Trophoblast cell (in vitro differentiated cells and primary cell): ENCODE data around the gene RNF128.
"Not testable (repeated sequence)": the region's sequence is repeated elsewhere in the genome, so short reads cannot be mapped to it uniquely, and the experiment has no call there.

Experiments used
- DNase-seq, 2 donors: peaks; one replicate each; pipeline ENCODE4 v3.0.0-alpha.2; 2016
- H2AFZ ChIP-seq: 2 replicates; pipeline ENCODE4 v1.6.1; 2013; ENCODE audit warnings: low read length, moderate library complexity, mild to moderate bottlenecking; ENCODE audit not compliant: insufficient read depth, poor library complexity
- H2AK5ac ChIP-seq: 2 replicates; pipeline ENCODE4 v1.6.1; 2013; ENCODE audit warnings: mild to moderate bottlenecking, low read length
- H2BK120ac ChIP-seq: 2 replicates; pipeline ENCODE4 v1.6.1; 2013; ENCODE audit warnings: low read length, mild to moderate bottlenecking, moderate library complexity; ENCODE audit not compliant: insufficient read depth, poor library complexity
- H2BK12ac ChIP-seq: 2 replicates; pipeline ENCODE4 v1.6.1; 2013; ENCODE audit warnings: mild to moderate bottlenecking, low read length, moderate library complexity
- H2BK5ac ChIP-seq: 2 replicates; pipeline ENCODE4 v1.6.1; 2013; ENCODE audit warnings: low read length, low read depth, moderate library complexity, mild to moderate bottlenecking; ENCODE audit not compliant: poor library complexity
- H3K14ac ChIP-seq: 2 replicates; pipeline ENCODE4 v1.6.1; 2013; ENCODE audit warnings: mild to moderate bottlenecking, low read length
- H3K18ac ChIP-seq: 2 replicates; pipeline ENCODE4 v1.6.1; 2013; ENCODE audit warnings: mild to moderate bottlenecking, low read length
- H3K23ac ChIP-seq: 2 replicates; pipeline ENCODE4 v1.6.1; 2013; ENCODE audit warnings: low read length
- H3K27ac ChIP-seq: 2 replicates; pipeline ENCODE4 v1.5.1; 2013; ENCODE audit warnings: low read depth, mild to moderate bottlenecking, inconsistent platforms, low read length, moderate library complexity
- H3K27me3 ChIP-seq: 2 replicates; pipeline ENCODE4 v1.6.1; 2013; ENCODE audit warnings: inconsistent platforms, mild to moderate bottlenecking, low read length, moderate library complexity; ENCODE audit not compliant: insufficient read depth
- H3K36me3 ChIP-seq, 2 experiments: 1 replicate in 1 of 2; 2 replicates in 1 of 2; pipeline ENCODE4 v1.6.1; 2013; ENCODE audit warnings: low read length in 2 of 2, mild to moderate bottlenecking in 2 of 2, moderate library complexity in 1 of 2; ENCODE audit not compliant: insufficient read depth in 2 of 2, control insufficient read depth in 1 of 2
- H3K4ac ChIP-seq: 2 replicates; pipeline ENCODE4 v1.6.1; 2013; ENCODE audit warnings: low read depth, mild to moderate bottlenecking, low read length, moderate library complexity
- H3K4me1 ChIP-seq, 2 experiments: 1 replicate in 1 of 2; 2 replicates in 1 of 2; pipeline ENCODE4 v1.6.1; 2013; ENCODE audit warnings: low read length in 2 of 2, mild to moderate bottlenecking in 2 of 2, moderate library complexity in 1 of 2; ENCODE audit not compliant: insufficient read depth in 2 of 2, control insufficient read depth in 1 of 2
- H3K4me2 ChIP-seq: 2 replicates; pipeline ENCODE4 v1.6.1; 2013; ENCODE audit warnings: inconsistent platforms, mild to moderate bottlenecking, low read length, moderate library complexity
- H3K4me3 ChIP-seq: 2 replicates; pipeline ENCODE4 v1.5.1; 2013; ENCODE audit warnings: mild to moderate bottlenecking, low read depth, low read length, inconsistent platforms
- H3K79me1 ChIP-seq: one replicate; pipeline ENCODE4 v1.6.1; 2013; ENCODE audit warnings: low read length
- H3K79me2 ChIP-seq: 2 replicates; pipeline ENCODE4 v1.6.1; 2013; ENCODE audit warnings: low read length, mild to moderate bottlenecking; ENCODE audit not compliant: control insufficient read depth, insufficient read depth, poor library complexity
- H3K9ac ChIP-seq: 2 replicates; pipeline ENCODE4 v1.6.1; 2013; ENCODE audit warnings: mild to moderate bottlenecking, low read length
- H3K9me3 ChIP-seq: 2 replicates; pipeline ENCODE4 v1.6.1; 2013; ENCODE audit warnings: low read depth, mild to moderate bottlenecking, control low read depth, inconsistent platforms, low read length; ENCODE audit not compliant: insufficient read depth
- H4K12ac ChIP-seq: 2 replicates; pipeline ENCODE4 v1.6.1; 2013; ENCODE audit warnings: low read depth, mild to moderate bottlenecking, low read length, moderate library complexity
- H4K8ac ChIP-seq: 2 replicates; pipeline ENCODE4 v1.6.1; 2013; ENCODE audit warnings: low read depth, mild to moderate bottlenecking, low read length, moderate library complexity
- H4K91ac ChIP-seq: one replicate; pipeline ENCODE4 v1.6.1; 2013; ENCODE audit warnings: low read depth, mild to moderate bottlenecking, low read length, moderate library complexity
- WGBS: extraction: QIAGEN DNeasy Blood & Tissue Kit; methylation state at CpG from one replicate; pipeline ENCODE4 v1.1.7; 2013; ENCODE audit warnings: missing lambda C conversion rate; ENCODE audit not compliant: insufficient read length, insufficient coverage; ENCODE audit errors: extremely low coverage; 5-methylcytosine and 5-hydroxymethylcytosine counted together

Gene RNF128

GRCh38 chrX:106752101-106752678, 25.7 kb downstream of the RNF128 start:
- Histone ChIP-seq H3K9ac (no peak overlapping the region), H3K4ac (no peak overlapping the region), H3K79me2 (no peaks in the 10 kb centered on the region), H4K91ac (no peak overlapping the region), H2BK120ac (no peak overlapping the region), H2BK5ac (no peak overlapping the region), H3K4me3 (no peak overlapping the region), H3K27me3 (no peaks in the 10 kb centered on the region), H3K27ac (no peak overlapping the region), H3K14ac (no peak overlapping the region), H3K18ac (no peak overlapping the region), H2AK5ac (no peak overlapping the region), H3K4me1 (no peaks in the 10 kb centered on the region), H3K9me3 (no peaks in the 10 kb centered on the region), H4K8ac (no peak overlapping the region), H4K12ac (no peak overlapping the region), H3K36me3 (no peaks in the 10 kb centered on the region), H3K4me2 (no peak overlapping the region), H2AFZ (no peak overlapping the region), H3K23ac (no peak overlapping the region), H2BK12ac (no peak overlapping the region), H3K79me1 (no peaks in the 10 kb centered on the region)
- DNase-seq = peak; percentile 60 to 62
- WGBS = no CpG with 5 or more reads among the region's 1 CpG

GRCh38 chrX:106769288-106769687, 42.8 kb downstream of the RNF128 start:
- not testable (repeated sequence) for H3K4me3 ChIP-seq, H3K4me1 ChIP-seq, H3K36me3 ChIP-seq, H3K14ac ChIP-seq, H4K8ac ChIP-seq, H3K27me3 ChIP-seq, H4K12ac ChIP-seq, H3K4me2 ChIP-seq, DNase-seq, H2AFZ ChIP-seq, H3K18ac ChIP-seq, H2BK120ac ChIP-seq, H2AK5ac ChIP-seq, H3K79me1 ChIP-seq, H3K79me2 ChIP-seq, H3K23ac ChIP-seq, H3K9me3 ChIP-seq, H2BK5ac ChIP-seq, H4K91ac ChIP-seq, H3K9ac ChIP-seq, H2BK12ac ChIP-seq, H3K27ac ChIP-seq, H3K4ac ChIP-seq
- no CpG with 5 or more reads among the region's 1 CpG for WGBS

GRCh38 chrX:106774981-106775380, 48.5 kb downstream of the RNF128 start:
- DNase-seq = no peak
- H3K36me3 ChIP-seq = no peaks in the 10 kb centered on the region
- no peaks in the 10 kb centered on the region for H3K79me1 ChIP-seq
- H2AFZ ChIP-seq = no peak overlapping the region
- H3K4ac ChIP-seq = no peak overlapping the region
- H3K18ac ChIP-seq = no peak overlapping the region
- H3K27ac ChIP-seq = no peak overlapping the region
- no peak overlapping the region for H3K23ac ChIP-seq
- H2BK120ac ChIP-seq = no peak overlapping the region
- H4K12ac ChIP-seq = no peak overlapping the region
- no peak overlapping the region for H3K14ac ChIP-seq
- no peak overlapping the region for H4K8ac ChIP-seq
- no peak overlapping the region for H3K4me2 ChIP-seq
- no peaks in the 10 kb centered on the region for H3K9me3 ChIP-seq
- no CpG with 5 or more reads among the region's 2 CpGs for WGBS
- no peaks in the 10 kb centered on the region for H3K27me3 ChIP-seq
- H4K91ac ChIP-seq = no peak overlapping the region
- no peak overlapping the region for H3K9ac ChIP-seq
- H2BK5ac ChIP-seq = no peak overlapping the region
- no peak overlapping the region for H2AK5ac ChIP-seq
- H2BK12ac ChIP-seq = no peak overlapping the region
- H3K79me2 ChIP-seq = no peaks in the 10 kb centered on the region
- no peak overlapping the region for H3K4me3 ChIP-seq
- no peaks in the 10 kb centered on the region for H3K4me1 ChIP-seq

GRCh38 chrX:106780264-106780663, 53.8 kb downstream of the RNF128 start:
- H3K18ac ChIP-seq = no peak overlapping the region
- WGBS = no CpG with 5 or more reads among the region's 2 CpGs
- no peak overlapping the region for H2AFZ ChIP-seq
- H3K27ac ChIP-seq = no peak overlapping the region
- H2BK5ac ChIP-seq = no peak overlapping the region
- H3K9me3 ChIP-seq = no peaks in the 10 kb centered on the region
- no peak overlapping the region for H3K23ac ChIP-seq
- H4K91ac ChIP-seq = no peak overlapping the region
- H3K36me3 ChIP-seq = no peaks in the 10 kb centered on the region
- H3K4me2 ChIP-seq = no peak overlapping the region
- no peak overlapping the region for H2BK12ac ChIP-seq
- H4K8ac ChIP-seq = no peak overlapping the region
- H3K14ac ChIP-seq = no peak overlapping the region
- no peak overlapping the region for H2AK5ac ChIP-seq
- no peak overlapping the region for H3K4ac ChIP-seq
- no peaks in the 10 kb centered on the region for H3K4me1 ChIP-seq
- no peaks in the 10 kb centered on the region for H3K79me1 ChIP-seq
- DNase-seq = no peak
- H3K27me3 ChIP-seq = no peaks in the 10 kb centered on the region
- no peak overlapping the region for H3K9ac ChIP-seq
- no peak overlapping the region for H2BK120ac ChIP-seq
- H4K12ac ChIP-seq = no peak overlapping the region
- no peak overlapping the region for H3K4me3 ChIP-seq
- no peaks in the 10 kb centered on the region for H3K79me2 ChIP-seq
